GM19467 (cell line): Measurements from ENCODE around the gene RP2.

Experiments used
- ATAC-seq: cut with Tn5 transposase; IDR thresholded peaks from one replicate; pipeline ENCODE4 v1.9.1; 2021; ENCODE audit warnings: mild to moderate bottlenecking, moderate library complexity; ENCODE audit not compliant: unreplicated experiment

Gene RP2

GRCh38 chrX:46841346-46841745 lies 4.5 kb downstream of the RP2 start:
- no peak for ATAC-seq

GRCh38 chrX:46844913-46845312 lies 8.1 kb downstream of the RP2 start:
- ATAC-seq: no peak

- no peak for ATAC-seq
These were observed 13.1 kb downstream of the RP2 start for GRCh38 chrX:46849933-46850332.

GRCh38 chrX:46850771-46851170 lies 13.9 kb downstream of the RP2 start:
- ATAC-seq: no peak

- ATAC-seq: no peak
These were observed 19.6 kb downstream of the RP2 start for GRCh38 chrX:46856483-46856882.

GRCh38 chrX:46860557-46860956 lies 23.7 kb downstream of the RP2 start:
- ATAC-seq: no peak

- no peak for ATAC-seq
These were observed 26.2 kb downstream of the RP2 start for GRCh38 chrX:46863072-46863471.

GRCh38 chrX:46864606-46865005 lies 27.8 kb downstream of the RP2 start:
- ATAC-seq: no peak

- ATAC-seq: no peak
These were observed 28.4 kb downstream of the RP2 start for GRCh38 chrX:46865281-46865680.

- ATAC-seq: no peak
These were observed 29.9 kb downstream of the RP2 start for GRCh38 chrX:46866726-46867125.

GRCh38 chrX:46873746-46874145 lies 36.9 kb downstream of the RP2 start:
- ATAC-seq: no peak

GRCh38 chrX:46876901-46877300 lies 40.1 kb downstream of the RP2 start:
- ATAC-seq: no peak

GRCh38 chrX:46882266-46882665 lies 45.4 kb downstream of the RP2 start:
- no peak for ATAC-seq

GRCh38 chrX:46884799-46885198 lies 48.0 kb downstream of the RP2 start:
- no peak for ATAC-seq

- no peak for ATAC-seq
These were observed 61.4 kb downstream of the RP2 start for GRCh38 chrX:46898207-46898606.

GRCh38 chrX:46903458-46904242 lies 66.8 kb downstream of the RP2 start:
- ATAC-seq: peak; percentile 93

- no peak for ATAC-seq
These were observed 67.8 kb downstream of the RP2 start for GRCh38 chrX:46904626-46905025.

GRCh38 chrX:46910415-46910814 lies 73.6 kb downstream of the RP2 start:
- no peak for ATAC-seq

GRCh38 chrX:46912098-46912602 lies 75.3 kb downstream of the RP2 start, which contains the start of gene JADE3:
JADE3 (plus strand) TSS chrX:46912421; CDS start chrX:46984895, 72,474 bp downstream.
- ATAC-seq: no peak

GRCh38 chrX:46912603-46913491 lies 76.0 kb downstream of the RP2 start:
- ATAC-seq: no peak

GRCh38 chrX:46913667-46914066 lies 76.8 kb downstream of the RP2 start:
- ATAC-seq: no peak

GRCh38 chrX:46916273-46916672 lies 79.4 kb downstream of the RP2 start:
- ATAC-seq: no peak
